GM20431 (cell line): ENCODE measurements around the gene NEU1.

Experiments
- in situ Hi-C: fragments of 300-500 bp; cut with MseI, MboI; formaldehyde crosslinking; loops from one replicate; pipeline ENCODE4 v1.15.0; 2020; ENCODE audit warnings: low sequenced_read_pairs; ENCODE audit not compliant: unreplicated experiment

The NEU1 gene

GRCh38 chr6:31896856-31897611, 34.4 kb upstream of the NEU1 start:
- in situ Hi-C loops: no loop called here

GRCh38 chr6:31896493-31896855, 33.9 kb upstream of the NEU1 start:
- in situ Hi-C loops: no loop called here

- in situ Hi-C loops: no loop called here
Measured at GRCh38 chr6:31892821-31893220, 30.2 kb upstream of the NEU1 start.

DNA sequence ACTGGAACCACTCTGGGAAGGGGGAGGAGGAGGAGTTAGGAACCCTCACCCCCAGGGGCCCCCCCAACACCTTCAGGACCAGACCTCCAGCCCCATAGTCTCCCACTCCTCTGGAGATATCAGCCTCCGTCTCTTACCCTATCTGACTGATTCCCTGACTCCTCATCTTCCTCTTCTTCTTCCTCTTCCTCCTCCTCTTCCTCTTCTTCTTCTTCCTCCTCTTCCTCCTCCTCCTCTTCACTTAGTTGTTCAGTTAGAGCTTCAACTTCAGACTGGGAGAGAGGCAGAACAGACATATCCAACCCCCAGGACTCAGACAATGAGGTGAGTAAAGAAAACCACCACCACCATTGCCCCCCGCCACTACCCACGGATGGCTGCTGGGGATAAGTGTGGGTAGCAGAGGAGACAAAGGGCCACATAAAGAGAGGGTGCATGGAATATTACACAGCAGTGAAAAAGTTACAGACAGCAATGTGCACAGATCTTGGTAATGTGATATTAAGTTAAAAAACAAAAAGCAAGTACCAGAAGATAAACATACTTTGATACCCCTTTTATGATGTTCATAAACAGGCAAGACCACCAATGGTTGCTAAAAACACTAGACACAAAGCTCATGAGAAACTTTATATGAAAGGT, 26.8 kb upstream of the NEU1 start:
- in situ Hi-C loops: no loop called here

DNA sequence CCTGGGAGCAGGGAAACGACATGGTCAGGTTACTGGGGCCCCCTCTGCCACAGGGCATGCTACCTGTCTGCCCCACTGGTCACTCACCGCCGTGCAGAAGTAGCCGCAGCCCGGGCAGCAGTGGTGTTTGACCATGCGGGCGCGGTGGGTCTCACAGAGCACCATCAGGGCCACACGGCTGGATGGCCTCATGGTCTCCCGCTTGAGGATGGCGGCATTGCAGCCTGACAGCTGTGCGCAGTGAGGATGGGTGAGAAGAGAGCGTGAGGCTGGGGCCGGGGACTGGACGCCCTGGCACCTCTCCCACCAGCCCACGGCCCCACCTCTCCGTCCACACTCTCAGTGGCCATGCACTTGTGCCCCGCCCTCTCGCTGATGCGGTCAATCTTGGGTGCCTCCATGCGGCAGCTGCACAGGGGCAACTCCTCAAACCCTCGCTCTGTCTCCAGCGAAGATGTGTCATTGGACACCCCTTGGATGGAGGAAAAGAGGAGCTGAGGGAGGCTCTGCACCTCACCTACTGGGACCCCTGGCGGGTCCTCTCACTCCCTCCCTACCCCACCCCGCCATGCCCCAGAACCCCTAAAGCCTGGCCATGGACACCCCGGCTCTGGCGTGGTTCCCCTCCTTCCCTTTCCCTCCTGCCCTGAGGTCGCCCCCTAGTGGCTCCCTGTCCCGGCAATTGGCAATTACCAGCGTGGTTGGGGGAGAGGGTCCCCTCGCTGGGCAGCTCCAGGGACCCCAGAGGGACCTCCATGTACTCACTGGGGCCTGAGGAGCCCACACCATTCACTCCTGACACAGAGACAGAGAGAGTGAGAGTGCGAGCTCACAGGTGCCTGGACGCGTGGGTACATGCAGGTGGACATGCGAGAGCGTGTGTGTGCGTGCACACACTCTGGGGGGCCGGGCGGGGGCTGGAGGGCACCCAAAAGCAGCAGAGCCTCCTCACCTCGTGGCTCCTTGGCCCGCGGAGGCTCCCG, 25.9 kb upstream of the NEU1 start:
- in situ Hi-C loops: no loop called here

- in situ Hi-C loops: no loop called here
Measured at GRCh38 chr6:31887173-31888007, 24.8 kb upstream of the NEU1 start.

DNA sequence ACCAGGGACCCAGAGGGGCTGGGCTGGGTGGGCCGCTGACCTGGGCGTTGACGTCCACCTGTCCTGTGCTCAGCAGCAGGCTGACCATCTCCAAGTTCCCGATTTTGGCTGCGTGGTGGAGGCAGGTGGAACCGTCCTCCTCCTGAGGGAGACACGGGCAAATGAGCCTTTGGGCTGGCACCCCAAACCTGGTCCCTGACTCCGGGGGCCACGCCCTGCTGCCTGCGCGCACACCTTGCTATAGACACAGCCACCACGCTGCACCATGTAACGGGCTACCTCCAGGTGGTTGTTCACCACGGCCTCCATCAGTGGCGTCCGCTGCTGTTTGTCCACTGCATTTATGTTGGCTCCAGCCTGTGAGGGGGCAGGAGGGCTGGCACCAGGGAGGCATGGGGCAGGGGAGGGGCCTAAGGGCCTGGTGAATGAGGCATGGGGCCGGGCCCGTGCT, 23.9 kb upstream of the NEU1 start:
- in situ Hi-C loops: no loop called here

DNA sequence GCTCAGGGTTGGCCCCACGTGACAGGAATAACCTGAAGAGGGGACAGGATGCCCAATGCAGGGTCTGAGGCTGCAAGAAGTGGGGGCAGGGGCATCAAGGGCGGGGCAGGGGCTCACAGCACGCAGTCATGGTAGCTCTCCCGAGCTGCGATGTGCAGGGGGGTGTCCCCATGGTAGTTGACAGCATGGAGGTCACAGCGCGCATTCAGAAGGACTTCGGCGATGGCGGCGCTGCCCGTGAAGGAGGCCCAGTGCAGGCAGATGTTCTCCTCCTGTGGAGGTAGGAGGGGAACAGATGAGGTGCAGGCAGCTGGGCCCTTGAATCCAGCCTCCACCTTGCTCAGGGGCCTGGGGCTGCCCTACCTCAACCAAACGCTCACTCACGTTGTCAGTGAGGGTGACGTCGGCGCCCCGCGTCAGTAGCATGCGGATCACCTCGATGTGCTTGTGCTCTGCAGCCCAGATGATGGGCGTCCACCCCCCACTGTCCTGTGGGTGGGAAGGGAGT, 22.0 kb upstream of the NEU1 start:
- in situ Hi-C loops: no loop called here

DNA sequence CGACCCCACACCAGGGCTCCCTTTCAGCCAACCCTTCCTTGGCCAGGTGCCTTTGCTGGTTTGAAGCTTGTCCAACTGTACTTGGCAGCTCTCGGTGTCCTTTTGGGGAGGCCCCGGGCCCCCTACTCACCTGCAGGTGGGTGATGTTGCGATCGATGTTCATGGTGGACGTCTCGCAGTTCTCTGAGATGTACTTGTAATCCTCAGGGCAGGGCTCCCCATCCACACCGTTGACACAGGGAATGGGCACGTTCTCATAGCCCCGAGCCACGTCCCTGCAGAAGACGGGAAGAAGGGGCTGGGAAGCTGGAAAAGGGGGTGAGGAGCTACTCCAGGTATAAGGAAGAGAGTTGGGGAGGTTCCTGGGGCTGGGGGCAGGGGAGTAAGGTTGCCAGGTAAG, 21.1 kb upstream of the NEU1 start:
- in situ Hi-C loops: no loop called here

- in situ Hi-C loops: no loop called here
Measured at GRCh38 chr6:31882344-31882743, 19.7 kb upstream of the NEU1 start.

GRCh38 chr6:31881136-31881859, 18.7 kb upstream of the NEU1 start:
- in situ Hi-C loops: no loop called here

GRCh38 chr6:31880616-31881015, 18.0 kb upstream of the NEU1 start:
- in situ Hi-C loops: no loop called here

DNA sequence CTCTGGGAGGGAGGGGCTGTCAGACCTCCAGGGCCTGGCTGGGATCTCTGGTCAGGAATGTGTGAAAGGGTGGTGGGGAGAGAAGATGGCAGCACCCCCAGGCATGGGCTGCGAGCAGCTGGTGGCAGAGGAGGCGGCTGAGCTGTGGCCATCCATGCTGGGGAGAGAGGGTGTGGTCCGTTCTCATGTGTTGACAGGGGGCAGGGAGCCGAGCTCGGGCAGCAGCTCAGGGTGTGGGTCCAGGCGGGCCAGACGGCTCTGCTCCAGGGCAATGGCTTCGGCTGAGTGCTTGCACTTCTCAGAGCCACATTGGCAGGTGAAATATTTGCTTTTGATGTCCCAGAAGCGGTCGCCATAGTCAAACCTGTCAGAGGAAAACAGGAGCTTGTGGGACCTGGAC, 17.3 kb upstream of the NEU1 start:
- in situ Hi-C loops: no loop called here

GRCh38 chr6:31879143-31879542, 16.5 kb upstream of the NEU1 start:
- in situ Hi-C loops: no loop called here

- in situ Hi-C loops: no loop called here
Measured at GRCh38 chr6:31878726-31879125, 16.1 kb upstream of the NEU1 start, which contains the start of gene SLC44A4. Gene SLC44A4, minus strand, starts transcription at chr6:31878997. Its CDS starts 17 bp downstream, at chr6:31878980.

DNA sequence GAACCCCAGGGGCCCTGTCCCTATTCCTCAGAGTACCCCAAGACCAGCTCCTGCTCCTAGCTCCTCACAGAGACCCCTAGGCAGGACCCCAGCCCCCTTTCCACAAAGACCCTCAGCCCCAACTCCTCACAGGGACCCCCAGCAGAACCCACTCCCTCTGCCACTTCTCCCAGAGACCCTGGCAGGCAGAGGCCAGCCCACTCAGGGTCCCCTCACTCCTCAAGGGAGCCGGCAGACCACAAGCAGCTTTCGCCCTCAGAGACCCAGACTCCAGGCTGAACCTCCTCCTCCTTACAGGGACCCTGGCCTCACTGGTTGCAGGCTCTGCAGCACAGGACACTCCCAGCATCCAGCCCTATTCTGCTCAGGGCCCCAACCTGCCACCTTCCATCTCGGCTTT, 15.6 kb upstream of the NEU1 start:
- in situ Hi-C loops: no loop called here

GRCh38 chr6:31877651-31878161, 15.1 kb upstream of the NEU1 start:
- in situ Hi-C loops: no loop called here

GRCh38 chr6:31877125-31877650, 14.6 kb upstream of the NEU1 start:
- in situ Hi-C loops: no loop called here
